ENCODE results near the gene HS6ST3. TPM values are rescaled to one million over a fixed set of nuclear protein-coding genes. Genes with fewer than 3 reads are reported as not detected.

Gene HS6ST3
- total RNA-seq, 1 experiment from 2014 or later: 1.2 TPM

- TF ChIP-seq E2F4 (CRISPR knock-in tag; IDR thresholded peaks at IDR 0.05; ENCODE audit: borderline replicate concordance, low read depth) (no peak), IRF2 (CRISPR knock-in tag; IDR thresholded peaks at IDR 0.05; ENCODE audit: borderline replicate concordance, low read depth) (no peak), ELF4 (CRISPR knock-in tag; IDR thresholded peaks at IDR 0.05; ENCODE audit: low read depth) (no peak), ERG (CRISPR knock-in tag; IDR thresholded peaks at IDR 0.05) (no peak)
Measured at GRCh38 chr13:96862999-96863398, 773.1 kb downstream of the HS6ST3 start (continued).

DNA sequence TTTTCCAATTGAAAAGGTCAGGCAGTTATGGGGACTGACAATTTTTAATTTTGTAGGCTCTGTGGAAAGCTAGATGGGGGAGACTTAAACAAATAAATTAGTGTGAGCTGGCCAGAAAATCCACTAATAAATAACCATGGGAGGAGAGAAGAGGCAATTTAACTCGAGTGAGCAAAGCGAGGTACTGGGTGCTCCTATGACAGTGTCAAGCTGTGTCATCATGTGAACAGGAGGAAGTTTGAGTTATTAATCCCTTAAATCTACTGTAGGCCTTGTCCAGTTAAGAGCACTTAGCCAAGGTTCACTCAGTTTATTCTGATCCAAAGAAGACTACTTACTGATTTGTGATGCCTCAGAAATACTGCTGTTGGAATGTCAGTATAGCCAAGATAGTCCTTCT is 781.6 kb downstream of the HS6ST3 start:
- H3K27me3 Mint-ChIP-seq (ENCODE audit: low read depth): peaks cover 3% of the 10 kb centered on the region; the same call in 1 of the 2 replicates
- ChIA-PET CTCF (no interaction called here), POLR2A (interaction anchor here (0.6 kb wide), 1 partner anchor 511 kb away, joined by 4 read pairs; no protein-coding TSS in a partner anchor)
- no peak overlapping the region for H3K4me3 Mint-ChIP-seq
- DNase-seq (ENCODE audit: low spot score) (no peak), ATAC-seq (no peak)
- H3K27ac Mint-ChIP-seq: no peak overlapping the region
- H3K36me3 Mint-ChIP-seq: no peaks in the 10 kb centered on the region
- 0 out of 2 replicates have a peak, but pooled peaks cover 9% of the 10 kb centered on the region for H3K9me3 Mint-ChIP-seq
- no peaks in the 10 kb centered on the region for H3K4me1 Mint-ChIP-seq
- no peak for TF ChIP-seq CDX4 (CRISPR knock-in tag; IDR thresholded peaks at IDR 0.05; ENCODE audit: borderline replicate concordance)
- no peak for TF ChIP-seq E2F5 (CRISPR knock-in tag; IDR thresholded peaks at IDR 0.05)
- no peak for TF ChIP-seq TEAD1 (CRISPR knock-in tag; IDR thresholded peaks at IDR 0.05)
- TF ChIP-seq ATF1 (CRISPR knock-in tag; IDR thresholded peaks at IDR 0.05): no peak
- no peak for TF ChIP-seq MAX (CRISPR knock-in tag; IDR thresholded peaks at IDR 0.05)
- TF ChIP-seq, protein P1, sequence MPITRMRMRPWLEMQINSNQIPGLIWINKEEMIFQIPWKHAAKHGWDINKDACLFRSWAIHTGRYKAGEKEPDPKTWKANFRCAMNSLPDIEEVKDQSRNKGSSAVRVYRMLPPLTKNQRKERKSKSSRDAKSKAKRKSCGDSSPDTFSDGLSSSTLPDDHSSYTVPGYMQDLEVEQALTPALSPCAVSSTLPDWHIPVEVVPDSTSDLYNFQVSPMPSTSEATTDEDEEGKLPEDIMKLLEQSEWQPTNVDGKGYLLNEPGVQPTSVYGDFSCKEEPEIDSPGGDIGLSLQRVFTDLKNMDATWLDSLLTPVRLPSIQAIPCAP (CRISPR knock-in tag; IDR thresholded peaks at IDR 0.05): no peak
- TF ChIP-seq PREB (CRISPR knock-in tag; IDR thresholded peaks at IDR 0.05; ENCODE audit: borderline replicate concordance): no peak
- no peak for TF ChIP-seq RORB (CRISPR knock-in tag; IDR thresholded peaks at IDR 0.05)
- TF ChIP-seq JUN (CRISPR knock-in tag; IDR thresholded peaks at IDR 0.05): no peak
- TF ChIP-seq ZNF396 (CRISPR knock-in tag; IDR thresholded peaks at IDR 0.05; ENCODE audit: borderline replicate concordance): no peak
- TF ChIP-seq ARID4B (CRISPR knock-in tag; IDR thresholded peaks at IDR 0.05; ENCODE audit: borderline replicate concordance): no peak
- TF ChIP-seq RELA (CRISPR knock-in tag; IDR thresholded peaks at IDR 0.05; ENCODE audit: borderline replicate concordance): no peak
- no peak for TF ChIP-seq FOXK1 (CRISPR knock-in tag; IDR thresholded peaks at IDR 0.05)
- no peak for TF ChIP-seq ZNF532 (CRISPR knock-in tag; IDR thresholded peaks at IDR 0.05; ENCODE audit: borderline replicate concordance)
- no peak for TF ChIP-seq FOXJ3 (CRISPR knock-in tag; IDR thresholded peaks at IDR 0.05; ENCODE audit: borderline replicate concordance)
- no peak for TF ChIP-seq ETV6 (CRISPR knock-in tag; IDR thresholded peaks at IDR 0.05)

Data from WTC11 (cell line).